Measurements from ENCODE around the gene PRDM13. TPM values are rescaled to one million over a fixed set of nuclear protein-coding genes. Genes with fewer than 3 reads are reported as not detected.

The PRDM13 gene
- total RNA-seq, 1 experiment from 2014 or later = not detected

DNA sequence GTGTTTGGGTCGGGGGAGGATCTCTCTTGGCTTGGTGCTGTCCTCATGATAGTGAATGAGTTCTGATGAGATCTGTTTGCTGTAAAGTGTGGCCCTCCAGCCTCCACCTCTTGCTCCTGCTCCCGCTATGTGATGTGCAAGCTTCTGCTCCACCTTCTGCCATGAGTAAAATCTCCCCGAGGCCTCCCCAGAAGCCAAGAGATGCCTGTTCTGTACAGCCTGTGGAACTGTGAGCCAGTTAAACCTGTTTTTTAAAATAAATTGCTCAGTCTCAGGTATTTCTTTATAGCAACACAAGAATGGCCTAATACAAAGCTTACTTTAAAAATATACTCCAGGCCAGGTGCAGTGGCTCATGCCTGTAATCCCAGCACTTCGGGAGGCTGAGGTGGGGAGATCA is 26.9 kb upstream of the PRDM13 start:
- H3K4me3 ChIP-seq (replicated peaks in 1 of 2; ENCODE audit: low read depth in 1 of 2, low read length in 2 of 2) = no peak overlapping the region
- intact Hi-C loops (cut with micrococcal nuclease) = no loop called here
- no peaks in the 10 kb centered on the region for H4K20me1 ChIP-seq (ENCODE audit: insufficient read depth)
- H2AFZ ChIP-seq (ENCODE audit: low read depth, low read length, poor library complexity, severe bottlenecking) = no peak overlapping the region
- DNase-seq (ENCODE audit: low read depth, low spot score) (no peak), ATAC-seq (no peak)
- H3K9ac ChIP-seq (ENCODE audit: low read length) = no peak overlapping the region
- no peaks in the 10 kb centered on the region for H3K36me3 ChIP-seq (ENCODE audit: control insufficient read depth in 1 of 2, insufficient read depth in 2 of 2, low read length in 2 of 2)
- ChIA-PET POLR2A (no interaction called here), RAD21 (ENCODE audit: low non-redundant PET in 1 of 2, low total read pairs in 2 of 2, uncharacterized antibody in 2 of 2, unreplicated experiment in 2 of 2) (no interaction called here), CTCF (no interaction called here)
- H3K4me1 ChIP-seq (ENCODE audit: control insufficient read depth in 1 of 2, insufficient read depth in 2 of 2, low read length in 2 of 2) = no peaks in the 10 kb centered on the region
- no TSS peak for BruUV-seq (replicated peaks)
- no peaks in the 10 kb centered on the region for H3K79me2 ChIP-seq (ENCODE audit: insufficient read depth, low read length)
- H3K9me3 ChIP-seq (ENCODE audit: control insufficient read depth in 1 of 2, insufficient read depth in 1 of 2, low read depth in 1 of 2, low read length in 2 of 2) = no peaks in the 10 kb centered on the region
- TF ChIP-seq SIN3A (IDR thresholded peaks at IDR 0.05; ENCODE audit: low read depth) (no peak), POLR2A (IDR thresholded peaks at IDR 0.05; ENCODE audit: borderline replicate concordance, extremely low read depth, insufficient read depth, insufficient read length) (no peak), MAX (IDR thresholded peaks at IDR 0.05) (no peak), CBX3 (IDR thresholded peaks at IDR 0.05; ENCODE audit: low read depth) (no peak), EGR1 (IDR thresholded peaks at IDR 0.05; ENCODE audit: low read depth) (no peak), ELF1 (IDR thresholded peaks at IDR 0.05; ENCODE audit: borderline replicate concordance, low read depth) (no peak), EZH2phosphoT487 (IDR thresholded peaks at IDR 0.05; ENCODE audit: borderline replicate concordance) (no peak), ZNF274 (IDR thresholded peaks at IDR 0.05; ENCODE audit: low read depth, low read length) (no peak), SRF (IDR thresholded peaks at IDR 0.05; ENCODE audit: low read depth) (no peak), CTCF (IDR thresholded peaks at IDR 0.05 in 2 of 3, conservative IDR thresholded peaks at IDR 0.05 in 1 of 3; ENCODE audit: borderline replicate concordance in 1 of 3, insufficient read depth in 1 of 3, low read depth in 2 of 3, low read length in 2 of 3) (no peak), EZH2 (IDR thresholded peaks at IDR 0.05) (no peak), TCF7L2 (IDR thresholded peaks at IDR 0.05; ENCODE audit: borderline replicate concordance, extremely low read depth, insufficient read depth, insufficient read length) (no peak), ATF3 (IDR thresholded peaks at IDR 0.05) (no peak)
- TF ChIP-seq, protein P1, sequence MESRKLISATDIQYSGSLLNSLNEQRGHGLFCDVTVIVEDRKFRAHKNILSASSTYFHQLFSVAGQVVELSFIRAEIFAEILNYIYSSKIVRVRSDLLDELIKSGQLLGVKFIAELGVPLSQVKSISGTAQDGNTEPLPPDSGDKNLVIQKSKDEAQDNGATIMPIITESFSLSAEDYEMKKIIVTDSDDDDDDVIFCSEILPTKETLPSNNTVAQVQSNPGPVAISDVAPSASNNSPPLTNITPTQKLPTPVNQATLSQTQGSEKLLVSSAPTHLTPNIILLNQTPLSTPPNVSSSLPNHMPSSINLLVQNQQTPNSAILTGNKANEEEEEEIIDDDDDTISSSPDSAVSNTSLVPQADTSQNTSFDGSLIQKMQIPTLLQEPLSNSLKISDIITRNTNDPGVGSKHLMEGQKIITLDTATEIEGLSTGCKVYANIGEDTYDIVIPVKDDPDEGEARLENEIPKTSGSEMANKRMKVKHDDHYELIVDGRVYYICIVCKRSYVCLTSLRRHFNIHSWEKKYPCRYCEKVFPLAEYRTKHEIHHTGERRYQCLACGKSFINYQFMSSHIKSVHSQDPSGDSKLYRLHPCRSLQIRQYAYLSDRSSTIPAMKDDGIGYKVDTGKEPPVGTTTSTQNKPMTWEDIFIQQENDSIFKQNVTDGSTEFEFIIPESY (IDR thresholded peaks at IDR 0.05; ENCODE audit: extremely low read depth, insufficient replicate concordance, low read length) = no peak
- H3K9me2 ChIP-seq (ENCODE audit: insufficient read depth) = no peaks in the 10 kb centered on the region
- no peaks in the 10 kb centered on the region for H3K27me3 ChIP-seq (ENCODE audit: insufficient read depth, low read length)
- no peak overlapping the region for H3K4me2 ChIP-seq (ENCODE audit: low read length)
- no peak overlapping the region for H3K27ac ChIP-seq (ENCODE audit: low read depth, low read length)
